HG03025 (cell line): ENCODE measurements around the gene ZFP82.

Experiments
- ATAC-seq: cut with Tn5 transposase; IDR thresholded peaks from one replicate; pipeline ENCODE4 v1.9.1; 2021; ENCODE audit warnings: mild to moderate bottlenecking, moderate library complexity; ENCODE audit not compliant: unreplicated experiment, low FRiP score

ZFP82 gene

DNA sequence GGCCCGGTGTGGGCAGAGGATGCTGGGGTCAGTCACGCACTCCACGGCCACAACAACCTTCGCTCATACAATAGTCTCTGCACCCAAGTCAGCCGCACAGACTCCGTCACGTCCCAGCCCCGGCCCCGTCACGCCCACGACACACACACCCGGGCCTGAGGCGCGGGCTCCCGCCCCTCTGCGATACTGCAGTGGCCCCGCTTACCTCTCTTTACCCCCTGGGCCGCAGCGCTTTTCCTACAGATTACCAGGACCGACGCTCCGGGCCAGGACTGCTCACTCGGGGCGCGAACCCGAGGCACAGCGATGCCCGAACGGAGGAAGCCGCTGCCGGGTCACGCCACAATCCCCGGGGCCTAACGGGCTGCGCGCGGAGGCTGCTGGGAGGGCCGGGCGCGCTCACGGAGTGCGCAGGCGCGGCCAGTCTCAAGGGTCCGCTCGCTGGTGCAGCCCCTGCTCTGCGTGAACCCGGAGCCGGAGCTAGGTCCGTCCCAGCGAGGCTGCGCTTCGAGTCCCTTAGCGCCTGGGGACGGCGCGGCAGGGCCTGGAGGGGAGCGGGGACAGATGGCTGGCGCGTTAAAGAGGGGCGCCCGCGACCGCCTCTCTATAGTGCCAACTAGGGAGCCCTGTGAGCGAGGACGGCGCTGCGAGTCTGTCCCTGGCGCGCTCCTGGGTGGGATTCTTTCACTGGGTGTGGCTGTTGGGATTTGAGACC is at the start of gene ZFP82:
Gene ZFP82 (minus strand): TSS at position 358 of the 715 bp plus-strand sequence. CDS start 8,855 bp downstream, outside the sequence.
- ATAC-seq = peak; percentile 61

DNA sequence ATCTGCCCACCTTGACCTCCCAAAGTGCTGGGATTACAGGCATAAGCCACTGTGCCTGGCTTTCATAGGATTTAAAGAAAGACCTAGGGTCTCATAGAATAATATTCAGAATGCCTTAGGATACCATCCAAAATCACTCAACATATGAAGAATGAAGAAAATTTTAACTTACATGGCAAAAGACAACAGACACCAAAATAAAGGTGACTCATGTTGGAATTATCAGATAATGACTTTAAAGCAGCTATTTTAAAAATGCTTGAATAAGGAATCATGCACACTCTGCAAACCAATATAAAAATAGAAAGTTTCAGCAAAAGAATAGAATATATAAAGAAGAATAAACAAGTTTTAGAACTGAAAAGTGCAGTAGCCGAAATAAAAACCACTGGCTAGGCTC is 41.6 kb upstream of the ZFP82 start:
- no peak for ATAC-seq

DNA sequence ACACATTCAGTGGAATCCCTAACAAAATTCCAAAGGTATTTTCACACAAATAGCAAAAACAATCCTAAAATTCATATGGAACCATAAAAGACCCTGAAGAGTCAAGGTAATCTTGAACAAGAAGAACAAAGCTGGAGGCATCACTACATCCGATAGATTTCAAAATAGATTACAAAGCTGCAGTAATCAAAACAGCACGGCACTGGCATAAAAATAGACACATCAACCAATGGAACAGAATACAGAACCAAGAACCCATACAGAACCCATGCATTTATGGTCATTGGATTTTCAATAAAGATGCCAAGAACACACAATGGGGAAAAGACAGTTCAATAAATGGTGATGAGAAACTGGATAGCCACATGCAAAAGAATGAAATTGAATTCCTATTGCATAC is 38.4 kb upstream of the ZFP82 start:
- no peak for ATAC-seq

DNA sequence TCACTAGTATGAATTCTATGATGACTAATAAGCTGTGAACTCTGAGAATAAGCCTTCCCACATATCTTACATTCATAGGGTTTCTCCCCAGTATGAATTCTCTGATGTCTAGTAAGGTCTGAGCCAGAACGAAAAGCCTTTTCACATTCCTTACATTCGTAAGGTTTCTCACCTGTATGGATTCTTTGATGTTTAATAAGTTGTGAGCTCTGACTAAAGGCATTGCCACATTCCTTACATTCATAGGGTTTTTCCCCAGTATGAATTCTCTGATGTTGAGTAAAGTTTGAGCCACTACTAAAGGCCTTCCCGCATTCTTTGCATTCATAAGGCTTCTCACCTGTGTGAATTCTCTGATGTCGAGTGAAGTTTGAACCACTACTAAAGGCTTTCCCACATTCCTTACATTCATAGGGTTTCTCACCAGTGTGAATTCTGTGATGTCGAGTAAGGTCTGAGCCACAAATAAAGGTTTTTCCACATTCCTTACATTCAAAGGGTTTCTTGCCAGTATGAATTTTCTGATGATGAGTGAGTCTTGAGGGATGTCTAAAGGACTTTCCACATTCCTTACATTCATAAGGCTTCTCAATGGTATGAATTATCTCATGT is 30.7 kb upstream of the ZFP82 start:
- ATAC-seq = no peak

DNA sequence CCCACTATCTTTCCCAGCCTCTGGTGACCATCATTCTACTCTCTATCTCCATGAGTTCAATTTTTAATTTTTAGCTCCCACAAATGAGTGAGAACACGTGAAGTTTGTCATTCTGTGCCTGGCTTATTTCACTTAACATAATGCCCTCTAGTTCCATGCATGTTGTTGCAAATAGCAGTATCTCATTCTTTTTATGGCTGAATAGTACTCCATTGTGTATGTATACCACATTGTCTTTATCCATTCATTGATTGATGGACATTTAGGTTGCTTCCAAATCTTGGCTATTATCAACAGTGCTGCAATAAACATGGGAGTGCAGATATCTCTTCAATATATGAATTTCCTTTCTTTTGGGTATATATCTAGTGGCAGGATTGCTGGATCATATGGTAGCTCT is 22.9 kb upstream of the ZFP82 start:
- no peak for ATAC-seq

DNA sequence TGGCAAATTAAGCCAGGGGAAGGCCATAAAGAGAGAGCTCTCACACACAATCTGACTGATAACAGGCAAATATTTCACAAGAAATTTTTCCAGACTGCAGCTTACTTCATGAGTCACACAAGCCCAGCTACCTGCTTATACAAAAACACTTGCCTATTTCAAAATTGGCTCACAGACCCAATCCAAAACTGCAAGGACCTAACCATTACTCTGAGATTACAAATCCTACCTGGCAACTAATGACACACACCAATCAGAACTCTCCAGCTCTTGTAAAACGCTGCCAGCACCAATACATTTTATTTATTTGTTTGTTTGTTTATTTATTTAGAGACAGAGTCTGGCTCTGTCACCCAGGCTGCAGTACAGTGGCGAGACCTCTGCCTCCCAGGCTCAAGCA is 18.1 kb upstream of the ZFP82 start:
- no peak for ATAC-seq

DNA sequence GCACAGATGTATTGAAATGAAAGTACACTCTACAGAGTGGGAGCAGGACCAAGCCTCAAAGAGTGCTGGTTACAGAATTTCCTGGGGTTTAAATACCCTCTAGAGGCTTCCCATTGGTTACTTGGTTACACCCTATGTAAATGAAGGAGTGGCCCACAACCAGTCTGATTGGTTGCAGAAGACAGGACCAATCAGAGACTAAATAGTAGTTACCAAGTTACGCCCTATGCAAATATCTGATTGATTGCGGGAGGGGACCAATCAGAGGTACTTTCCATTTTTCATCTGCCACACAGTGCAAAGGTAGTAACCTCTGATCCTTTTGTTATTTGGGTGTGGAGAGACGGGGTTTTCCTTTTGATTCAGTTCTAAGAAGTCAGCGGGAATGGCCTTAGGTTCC is 5.5 kb upstream of the ZFP82 start:
- ATAC-seq = no peak

DNA sequence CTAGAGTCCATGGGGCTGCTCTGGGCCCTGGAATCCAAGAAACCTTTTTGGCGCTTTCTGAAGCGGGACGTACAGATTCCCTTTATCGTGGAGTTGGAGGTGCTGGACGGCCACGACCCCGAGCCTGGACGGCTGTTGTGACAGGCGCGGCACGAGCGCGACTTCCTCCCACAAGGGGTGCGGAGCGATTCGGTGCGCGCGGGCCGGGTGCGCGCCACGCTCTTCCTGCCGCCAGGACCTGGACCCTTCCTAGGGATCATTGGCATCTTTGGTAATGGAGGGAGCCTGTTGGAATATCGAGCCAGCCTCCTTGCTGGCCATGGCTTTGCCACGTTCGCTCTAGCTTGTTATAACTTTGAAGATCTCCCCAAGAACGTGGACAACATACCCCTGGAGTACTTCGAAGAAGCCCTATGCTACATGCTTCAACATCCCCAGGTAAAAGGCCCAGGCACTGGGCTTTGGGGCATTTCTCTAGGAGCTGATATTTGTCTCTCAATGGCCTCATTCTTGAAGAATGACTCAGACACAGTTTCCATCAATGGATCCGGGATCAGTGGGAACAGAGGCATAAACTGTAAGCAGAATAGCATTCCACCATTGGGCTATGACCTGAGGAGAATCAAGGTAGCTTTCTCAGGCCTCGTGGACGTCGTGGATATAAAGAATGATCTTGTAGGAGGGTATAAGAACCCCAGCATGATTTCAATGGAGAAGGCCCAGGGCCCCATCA is 3.5 kb upstream of the ZFP82 start:
- no peak for ATAC-seq

DNA sequence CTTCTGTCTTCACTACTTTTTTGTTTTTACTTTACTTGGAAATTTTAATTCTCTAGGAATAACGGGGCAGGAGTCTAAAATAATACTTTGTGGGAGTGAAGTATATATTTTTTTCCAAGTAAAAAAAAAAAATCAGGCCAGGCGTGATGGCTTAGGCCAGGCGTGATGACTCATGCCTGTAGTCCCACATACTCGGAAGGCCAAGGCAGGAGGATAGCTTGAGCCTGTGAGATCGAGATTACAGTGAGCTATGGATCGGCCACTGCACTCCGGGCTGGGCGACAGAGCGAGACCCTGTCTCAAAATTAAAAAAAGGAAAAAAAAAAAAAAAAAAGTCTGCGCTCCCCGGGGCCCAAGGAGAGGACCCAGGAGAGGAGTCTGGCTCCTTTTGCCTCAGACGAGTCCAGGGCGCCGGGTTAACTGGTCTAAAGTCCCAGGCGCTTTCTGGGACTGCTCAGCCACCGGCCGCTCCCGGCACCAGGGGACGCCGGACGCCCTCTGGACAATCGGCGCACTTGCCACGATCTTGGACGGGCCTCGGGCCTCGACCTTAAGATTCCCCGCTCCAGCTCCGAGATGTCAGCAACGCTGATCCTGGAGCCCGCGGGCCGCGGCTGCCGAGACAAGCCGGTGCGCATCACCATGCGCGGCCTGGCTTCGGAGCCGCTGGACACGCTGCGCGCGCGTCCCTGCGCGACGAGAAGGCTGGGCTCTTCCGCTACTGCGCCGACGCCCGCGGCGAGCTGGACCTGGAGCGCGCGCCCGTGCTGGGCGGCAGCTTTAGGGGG is 2.7 kb upstream of the ZFP82 start:
- no peak for ATAC-seq

DNA sequence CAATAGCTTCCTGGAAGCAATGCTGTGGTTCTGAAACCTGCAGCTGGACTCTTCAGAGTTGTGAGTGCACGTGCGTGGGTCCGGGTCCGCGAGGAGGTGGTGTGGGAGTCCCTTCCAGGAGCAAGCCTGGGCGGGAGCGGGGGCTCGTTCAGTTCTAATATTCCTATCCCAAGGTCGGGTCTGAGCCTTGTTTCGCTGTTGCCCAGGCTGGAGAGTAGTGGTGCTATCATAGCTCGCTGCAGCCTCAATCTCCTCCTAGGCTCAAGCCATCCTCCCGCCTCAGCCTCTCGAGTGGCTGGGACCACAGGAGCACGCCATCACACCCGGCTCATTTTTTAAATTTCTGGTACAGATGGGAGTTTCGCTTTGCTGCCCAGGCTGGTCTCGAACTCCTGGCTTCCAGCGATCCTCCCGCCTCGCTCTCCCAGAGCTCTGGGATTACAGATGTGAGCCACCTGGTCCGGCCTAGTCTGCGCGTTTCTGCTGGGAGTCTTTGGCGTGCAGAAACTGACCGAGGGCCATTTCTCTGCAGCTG is 625 bp downstream of the ZFP82 start:
- no peak for ATAC-seq

DNA sequence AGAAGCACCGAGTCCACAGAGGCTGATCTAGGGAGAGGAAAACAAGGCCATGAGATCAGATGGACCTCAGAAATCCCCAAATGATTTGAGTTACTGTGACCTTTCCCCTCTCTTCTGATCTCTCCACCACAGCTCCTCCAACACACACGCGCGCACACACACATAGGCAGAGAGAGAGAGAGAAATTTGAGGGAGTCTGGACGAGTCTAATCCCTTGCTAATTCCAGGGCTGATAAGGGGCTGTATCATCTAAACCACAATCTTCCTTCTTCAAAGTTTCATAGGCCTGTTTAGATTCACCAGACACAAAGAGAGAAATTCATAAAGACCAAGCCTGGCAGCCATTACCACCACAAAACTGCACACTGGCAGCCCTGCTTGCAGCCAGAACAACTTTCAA is 8.6 kb downstream of the ZFP82 start:
- no peak for ATAC-seq

DNA sequence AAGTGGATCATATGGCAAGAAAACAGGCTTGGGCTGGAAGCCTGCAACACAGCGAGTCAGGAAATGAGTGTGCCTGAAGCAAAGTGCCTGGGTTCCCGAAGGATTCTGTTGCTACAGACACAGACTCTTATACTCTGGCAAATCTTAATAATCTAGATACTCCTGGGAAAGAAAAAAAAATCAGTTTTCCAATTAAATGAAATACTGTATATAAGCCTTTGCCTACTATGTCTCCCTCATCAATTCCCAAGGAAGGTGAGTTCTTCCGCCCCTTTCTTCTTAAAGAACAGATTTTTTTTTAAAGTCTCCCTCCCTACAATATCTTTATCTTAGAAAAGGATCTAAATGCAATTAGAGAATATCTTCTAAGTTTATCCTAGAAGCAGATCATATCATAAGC is 10.3 kb downstream of the ZFP82 start:
- ATAC-seq = no peak

DNA sequence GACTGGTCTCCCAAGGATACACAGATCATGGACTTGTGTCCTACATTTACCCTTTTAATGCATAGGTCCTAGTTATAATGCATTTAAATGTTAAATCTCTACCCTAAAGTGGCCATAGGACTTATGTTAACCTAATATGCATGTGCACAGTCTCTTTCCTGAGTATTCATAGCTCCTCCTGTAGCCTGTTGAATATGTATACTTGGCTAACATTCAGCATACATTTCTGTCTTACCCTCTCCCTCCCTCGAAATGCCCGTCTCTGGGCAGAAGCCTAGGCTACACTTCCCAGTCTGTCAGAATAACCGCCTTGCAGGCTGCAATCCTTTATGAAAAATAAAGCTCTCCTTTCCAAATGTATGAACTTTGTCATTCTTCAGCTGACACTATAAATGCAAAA is 13.9 kb downstream of the ZFP82 start:
- no peak for ATAC-seq

DNA sequence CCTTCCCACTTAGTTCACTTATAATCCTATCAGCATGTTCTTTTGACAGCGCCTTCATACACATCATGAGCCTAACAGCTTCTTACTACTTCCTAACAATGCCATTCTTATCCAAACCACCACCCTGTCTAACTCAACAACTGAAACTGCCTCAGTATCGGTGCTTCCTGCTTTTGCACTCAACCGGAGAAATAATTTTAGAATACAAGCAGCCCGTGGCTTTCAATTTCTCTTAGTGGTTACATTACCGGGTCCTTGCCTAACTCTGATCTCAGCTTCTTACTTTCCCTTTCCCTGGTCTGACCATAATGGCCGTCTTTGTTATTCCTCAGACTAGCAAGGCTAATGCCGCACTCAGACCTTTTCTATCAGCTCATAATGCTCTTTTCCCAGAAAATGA is 17.0 kb downstream of the ZFP82 start:
- ATAC-seq = no peak

DNA sequence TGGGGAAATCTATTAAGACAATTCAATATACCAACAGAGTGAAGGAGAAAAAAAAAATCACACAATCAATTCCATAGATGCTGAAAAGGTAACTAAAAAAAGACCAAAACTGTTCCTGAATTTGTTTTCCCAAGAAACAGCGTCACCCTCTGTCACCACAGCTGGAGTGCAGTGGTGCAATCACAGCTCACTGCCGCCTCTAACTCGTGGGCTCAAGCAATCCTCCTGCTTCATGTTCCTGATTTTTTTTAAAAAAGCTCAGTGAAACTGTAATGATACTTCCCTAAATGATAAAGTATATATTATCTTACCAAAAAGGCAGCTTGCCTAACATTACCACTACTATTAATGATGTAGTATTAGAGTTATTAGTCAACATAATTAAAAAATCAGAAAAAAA is 19.9 kb downstream of the ZFP82 start:
- no peak for ATAC-seq

DNA sequence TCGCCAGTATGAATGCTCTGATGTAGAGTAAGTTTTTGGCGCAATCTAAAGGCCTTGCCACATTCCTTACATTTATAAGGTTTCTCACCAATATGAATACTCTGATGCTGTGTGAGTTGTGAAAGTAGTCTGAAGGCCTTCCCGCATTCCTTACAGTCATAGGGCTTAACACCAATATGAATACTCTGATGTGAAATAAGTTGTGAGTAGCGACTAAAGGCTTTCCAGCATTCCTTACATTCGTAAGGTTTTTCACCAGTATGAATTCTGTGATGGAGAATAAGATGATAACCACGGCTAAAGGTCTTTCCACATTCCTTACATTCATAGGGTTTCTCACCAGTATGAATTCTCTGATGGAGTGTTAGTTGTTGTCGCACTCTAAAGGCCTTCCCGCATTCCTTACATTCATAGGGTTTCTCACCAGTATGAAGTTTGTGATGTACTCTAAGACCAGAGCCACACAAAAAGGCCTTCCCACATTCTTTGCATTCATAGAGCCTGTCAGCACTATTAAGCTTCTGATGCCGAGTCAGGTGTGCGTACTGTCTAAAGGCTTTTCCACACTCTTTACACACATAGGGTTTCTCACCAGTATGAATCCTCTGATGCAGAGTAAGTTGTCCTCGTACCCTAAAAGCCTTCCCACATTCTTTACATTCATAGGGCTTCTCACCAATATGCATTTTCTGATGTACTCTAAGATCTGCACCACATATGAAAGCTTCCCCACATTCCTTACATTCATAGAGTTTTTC is 25.3 kb downstream of the ZFP82 start:
- no peak for ATAC-seq

DNA sequence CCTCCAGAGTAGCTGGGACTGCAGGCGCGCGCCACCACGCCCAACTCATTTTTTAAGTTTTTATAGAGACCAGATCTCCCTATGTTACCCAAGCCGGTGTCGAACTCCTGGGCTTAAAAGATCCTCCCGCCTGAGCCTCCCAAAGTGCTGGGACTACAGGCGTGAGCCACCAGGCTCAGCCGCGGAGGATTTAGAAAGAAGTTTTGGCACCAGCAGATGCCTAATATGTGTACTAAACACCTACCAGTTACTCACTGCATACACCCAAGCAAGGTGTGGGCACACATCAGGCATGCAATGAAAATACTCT is 39.0 kb downstream of the ZFP82 start:
- no peak for ATAC-seq

DNA sequence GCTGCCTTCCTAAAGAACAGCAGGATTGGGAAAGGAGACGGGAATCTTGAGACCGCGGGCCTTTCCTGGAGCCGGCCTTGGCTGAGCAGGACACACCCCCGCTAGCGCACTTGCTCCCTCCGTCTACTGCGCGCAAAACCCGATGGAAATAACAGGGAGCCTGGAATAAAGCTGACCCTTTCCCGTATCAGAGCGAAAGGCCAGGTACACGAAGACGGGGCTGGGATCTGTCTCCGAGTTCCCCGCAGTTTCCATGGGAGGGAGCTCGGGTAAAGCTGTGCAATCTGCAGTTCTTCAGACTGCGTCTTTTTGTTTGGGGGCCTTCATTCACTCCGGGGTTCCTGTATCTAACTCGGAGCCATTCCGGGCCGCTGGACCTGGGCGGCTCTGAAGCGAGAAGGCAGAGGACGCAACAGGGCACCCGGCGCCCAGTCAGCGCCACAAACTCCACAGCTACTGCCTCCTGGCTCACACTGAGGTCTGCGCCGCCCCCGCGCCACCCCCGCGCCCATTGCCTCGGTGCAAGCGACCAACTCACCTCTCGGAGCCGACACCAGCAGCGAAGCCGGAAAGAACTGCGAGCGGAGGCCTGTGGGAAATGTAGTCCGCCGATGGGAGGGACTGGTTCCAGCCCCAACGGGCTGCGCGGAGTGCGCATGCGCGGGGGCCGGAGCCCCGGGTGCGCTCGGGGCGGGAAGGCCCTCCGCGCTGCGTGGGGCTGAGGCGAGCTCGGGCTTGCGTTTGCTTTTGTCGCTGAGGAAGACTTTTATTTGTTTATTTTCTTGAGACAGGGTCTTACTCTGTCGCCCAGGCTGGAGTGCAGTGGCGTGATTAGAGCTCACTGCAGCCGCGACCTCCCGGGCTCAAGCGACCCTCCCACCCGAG is 39.6 kb downstream of the ZFP82 start, which contains the start of gene ZFP14:
Gene ZFP14 (minus strand): TSS at position 577 of the 885 bp plus-strand sequence. CDS start 11,309 bp downstream, outside the sequence.
- ATAC-seq = peak; percentile 83

DNA sequence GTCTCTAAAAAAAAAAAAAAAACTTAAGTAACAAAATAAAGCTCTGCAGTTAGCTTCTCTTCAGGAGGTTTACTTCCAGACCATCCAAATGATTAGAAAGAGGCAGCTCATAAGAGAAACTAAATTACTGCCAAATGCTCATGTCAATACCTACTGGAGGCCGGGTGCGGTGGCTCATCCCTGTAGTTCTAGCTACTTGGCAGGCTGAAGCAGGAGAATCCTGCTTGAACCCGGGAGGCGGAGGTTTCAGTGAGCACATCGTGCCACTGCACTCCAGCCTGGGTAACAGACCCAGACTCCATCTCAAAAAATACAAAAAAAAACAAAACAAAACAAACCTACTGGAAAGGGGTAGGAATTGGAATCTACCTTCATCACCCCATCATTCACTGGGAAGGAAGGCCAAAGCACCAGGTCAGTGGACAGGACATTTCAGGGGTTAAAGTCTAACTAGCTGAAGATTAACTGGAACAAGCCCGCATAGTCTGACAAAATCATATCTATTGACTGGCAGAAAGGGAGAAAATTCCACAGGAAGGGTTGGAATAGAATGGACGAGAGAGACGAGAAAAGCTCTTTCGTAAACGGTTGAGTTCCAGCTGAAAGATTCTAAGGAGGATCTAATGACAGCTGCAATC is 40.8 kb downstream of the ZFP82 start:
- ATAC-seq = no peak
